ENCODE data around the gene IL17D.

IL17D gene

DNA sequence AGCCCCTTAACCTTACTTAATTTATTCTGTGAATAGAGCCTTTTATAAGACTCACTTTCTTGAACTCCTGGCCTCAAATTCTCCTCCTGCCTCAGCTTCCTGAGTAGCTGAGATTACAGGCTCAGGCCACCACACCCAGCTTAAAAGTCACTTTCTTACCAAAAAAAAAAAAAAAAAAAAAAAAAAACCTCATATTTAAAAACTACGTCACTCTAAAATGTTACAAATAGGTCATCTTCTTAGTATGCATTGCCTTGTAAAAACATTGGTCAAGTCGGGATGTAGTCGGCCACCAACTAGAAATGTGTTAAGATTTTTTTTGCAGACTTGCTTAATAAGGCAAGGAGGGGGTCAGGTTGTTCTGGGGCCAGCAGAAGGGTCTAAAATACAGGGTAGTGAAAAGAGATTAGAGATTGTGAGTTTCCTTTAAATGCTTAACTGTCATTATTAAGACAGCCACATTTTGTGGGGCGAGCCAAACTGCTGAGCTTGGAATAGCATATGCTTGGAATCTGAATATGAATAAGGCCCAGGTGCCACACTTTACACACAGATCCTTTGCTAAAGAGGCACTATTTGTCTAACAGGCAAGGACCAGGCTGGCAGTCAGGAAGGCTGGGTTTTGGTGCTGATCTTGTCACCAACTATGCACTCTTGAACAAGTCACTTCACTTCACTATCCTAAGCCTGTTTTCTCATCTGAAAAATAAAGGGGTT lies 16.5 kb upstream of the IL17D start:
- H3K27ac ChIP-seq, result no peak overlapping the region
- no peak for DNase-seq (ENCODE audit: low read depth, low spot score)

DNA sequence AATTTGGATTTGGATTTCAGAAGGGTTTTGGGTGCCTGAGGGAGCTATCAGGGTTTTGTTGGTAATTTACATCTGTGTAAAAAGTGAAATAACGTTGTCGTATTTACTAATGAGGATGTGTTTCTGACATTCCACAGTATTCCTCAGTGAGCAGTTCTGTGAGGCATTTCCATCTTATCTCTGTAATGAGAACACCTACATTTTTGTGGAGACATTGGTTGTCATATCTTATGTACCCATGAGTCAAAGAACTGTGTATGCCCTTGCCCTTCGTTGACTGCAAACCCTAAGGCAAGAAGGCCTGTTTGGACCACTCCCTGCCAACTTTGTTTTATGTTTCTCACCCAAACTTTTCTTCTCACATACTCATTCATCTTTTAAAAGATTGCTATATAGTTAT lies 14.2 kb upstream of the IL17D start:
- no peak overlapping the region for H3K27ac ChIP-seq
- DNase-seq (ENCODE audit: low read depth, low spot score), result no peak

DNA sequence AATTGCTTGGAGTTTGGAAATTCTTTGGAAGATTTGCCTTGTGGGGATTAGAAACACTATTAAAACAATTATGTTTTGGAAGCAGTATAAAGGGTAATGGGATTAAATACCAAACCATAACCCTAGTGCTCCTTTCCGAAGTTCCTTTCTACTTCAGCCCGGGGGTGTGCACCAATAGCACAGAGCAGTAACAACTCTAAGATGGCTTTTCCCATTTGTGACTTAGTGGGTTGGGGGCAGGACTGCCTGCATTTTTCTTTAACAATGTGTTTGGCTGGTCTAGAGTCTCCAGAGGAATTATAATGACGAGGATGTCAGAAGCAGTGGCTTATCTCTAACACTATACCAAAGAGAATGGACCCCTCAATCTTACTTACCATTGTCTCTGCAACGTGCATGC lies 11.9 kb upstream of the IL17D start:
- no peak for DNase-seq (ENCODE audit: low read depth, low spot score)
- H3K27ac ChIP-seq, result no peak overlapping the region

DNA sequence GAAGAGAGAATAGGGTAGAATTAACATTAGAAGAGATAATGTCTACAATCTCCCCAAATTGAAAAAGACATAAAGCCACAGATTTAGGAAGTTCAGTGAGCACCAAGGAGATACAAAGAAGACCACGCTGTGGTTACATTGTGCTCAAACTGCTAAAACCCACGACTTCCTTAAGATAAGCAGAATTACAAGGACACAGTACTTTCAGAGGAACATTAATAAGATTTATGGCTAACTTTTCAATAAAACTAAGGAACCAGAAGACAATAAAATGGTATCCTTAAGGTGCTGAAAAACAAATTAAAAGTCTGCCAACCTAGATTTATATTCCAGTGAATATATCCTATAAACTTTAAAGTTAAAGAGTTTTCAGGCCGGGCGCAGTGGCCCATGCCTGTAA lies 7.4 kb upstream of the IL17D start:
- DNase-seq (ENCODE audit: low read depth, low spot score), result no peak
- no peak overlapping the region for H3K27ac ChIP-seq

DNA sequence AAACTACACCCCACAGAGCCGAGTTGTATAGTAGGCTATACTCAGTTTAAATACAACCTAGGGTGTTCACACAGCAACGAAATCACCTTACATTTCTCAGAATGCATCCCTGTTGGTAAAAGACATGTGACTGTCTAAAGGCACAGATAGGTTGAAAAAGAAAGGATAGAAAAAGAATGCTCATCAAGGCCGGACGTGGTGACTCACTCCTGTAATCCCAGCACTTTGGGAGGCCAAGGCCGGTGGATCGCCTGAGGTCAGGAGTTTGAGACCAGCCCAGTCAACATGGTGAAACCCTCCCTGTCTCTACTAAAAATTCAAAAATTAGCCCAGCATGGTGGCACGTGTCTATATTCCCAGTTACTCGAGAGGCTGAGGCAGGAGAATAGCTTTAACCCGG lies 3.8 kb upstream of the IL17D start:
- DNase-seq (ENCODE audit: low read depth, low spot score), result no peak
- no peak overlapping the region for H3K27ac ChIP-seq

DNA sequence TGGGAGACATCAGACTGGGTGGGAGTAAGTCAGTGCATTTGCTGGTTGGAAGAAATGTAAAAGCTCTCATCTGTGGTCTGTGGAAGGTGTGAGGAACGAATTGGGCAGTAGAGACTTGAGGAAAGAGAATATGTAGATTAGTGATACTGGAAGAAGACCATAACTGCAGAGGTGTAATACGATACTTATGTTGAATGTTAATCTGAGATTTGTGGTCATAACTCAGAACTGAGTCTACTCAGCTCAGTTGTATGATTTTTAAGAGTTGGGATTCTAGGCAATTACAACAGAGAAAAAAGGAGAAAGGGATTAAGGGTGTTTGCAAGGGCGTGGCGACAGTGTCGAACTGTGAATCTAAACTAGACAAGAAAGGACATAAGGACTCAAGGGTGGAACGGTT lies 3.2 kb upstream of the IL17D start:
- no peak for DNase-seq (ENCODE audit: low read depth, low spot score)
- H3K27ac ChIP-seq, result no peak overlapping the region

DNA sequence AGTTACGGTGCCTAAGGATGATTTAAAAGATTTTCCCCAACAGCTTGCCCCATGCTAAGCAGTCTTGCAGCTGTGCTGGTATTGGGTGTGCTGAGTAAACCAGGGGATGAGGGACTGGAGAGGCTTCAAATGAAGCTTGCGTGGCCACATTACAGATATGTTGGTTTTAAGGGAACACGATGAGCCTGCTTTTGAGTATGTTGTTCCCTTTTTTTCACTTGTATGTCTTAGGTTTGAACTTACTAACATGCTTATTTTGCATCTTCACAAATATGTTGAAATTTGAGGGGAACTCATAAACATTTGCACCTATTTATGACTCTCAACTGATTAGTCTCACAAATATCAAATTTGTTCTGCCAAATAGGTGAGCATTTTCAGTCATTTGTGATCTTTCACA lies 2.0 kb upstream of the IL17D start:
- H3K27ac ChIP-seq, result no peak overlapping the region
- DNase-seq (ENCODE audit: low read depth, low spot score), result no peak

DNA sequence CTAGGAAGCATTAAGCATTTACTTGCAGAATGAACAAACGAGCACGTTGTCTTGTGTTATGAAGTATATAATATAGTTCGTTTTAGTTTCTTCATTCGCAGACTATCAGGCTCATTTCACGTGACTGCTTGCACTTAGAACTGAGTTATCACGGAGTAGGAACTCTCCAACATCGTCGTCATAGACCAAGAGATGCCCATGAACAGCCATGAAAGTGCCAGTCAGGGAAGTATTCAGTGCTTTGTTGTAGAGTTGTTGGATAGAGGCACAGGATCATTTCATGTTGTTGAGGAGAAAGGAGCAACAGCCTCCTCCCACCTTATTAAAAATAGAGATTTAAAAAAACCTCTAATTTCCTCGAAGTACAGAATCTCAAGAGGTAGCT lies 977 bp upstream of the IL17D start:
- no peak for DNase-seq (ENCODE audit: low read depth, low spot score)
- no peak overlapping the region for H3K27ac ChIP-seq

DNA sequence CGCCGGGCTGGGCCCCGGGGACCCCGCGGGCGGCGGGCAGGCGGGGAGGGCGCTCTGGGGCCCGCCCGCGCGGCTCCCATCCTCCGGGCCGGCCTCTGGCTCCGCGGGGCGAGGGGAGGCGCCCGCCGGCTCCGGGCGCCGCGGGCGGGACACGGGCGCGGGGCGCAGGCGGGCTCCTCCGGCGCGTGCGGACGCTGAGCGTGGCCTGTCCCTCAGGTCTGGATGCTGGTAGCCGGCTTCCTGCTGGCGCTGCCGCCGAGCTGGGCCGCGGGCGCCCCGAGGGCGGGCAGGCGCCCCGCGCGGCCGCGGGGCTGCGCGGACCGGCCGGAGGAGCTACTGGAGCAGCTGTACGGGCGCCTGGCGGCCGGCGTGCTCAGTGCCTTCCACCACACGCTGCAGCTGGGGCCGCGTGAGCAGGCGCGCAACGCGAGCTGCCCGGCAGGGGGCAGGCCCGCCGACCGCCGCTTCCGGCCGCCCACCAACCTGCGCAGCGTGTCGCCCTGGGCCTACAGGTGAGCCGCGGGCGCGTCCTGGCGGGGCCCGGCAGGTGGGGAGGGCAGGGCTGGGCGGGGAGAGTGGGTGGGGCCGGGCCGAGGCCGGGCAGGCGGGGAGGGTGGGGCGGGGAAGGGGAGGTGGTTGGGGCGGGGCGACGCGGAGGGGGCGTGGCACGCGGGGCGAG lies 420 bp downstream of the IL17D start:
- no peak overlapping the region for H3K27ac ChIP-seq
- DNase-seq (ENCODE audit: low read depth, low spot score), result peak; percentile 34

DNA sequence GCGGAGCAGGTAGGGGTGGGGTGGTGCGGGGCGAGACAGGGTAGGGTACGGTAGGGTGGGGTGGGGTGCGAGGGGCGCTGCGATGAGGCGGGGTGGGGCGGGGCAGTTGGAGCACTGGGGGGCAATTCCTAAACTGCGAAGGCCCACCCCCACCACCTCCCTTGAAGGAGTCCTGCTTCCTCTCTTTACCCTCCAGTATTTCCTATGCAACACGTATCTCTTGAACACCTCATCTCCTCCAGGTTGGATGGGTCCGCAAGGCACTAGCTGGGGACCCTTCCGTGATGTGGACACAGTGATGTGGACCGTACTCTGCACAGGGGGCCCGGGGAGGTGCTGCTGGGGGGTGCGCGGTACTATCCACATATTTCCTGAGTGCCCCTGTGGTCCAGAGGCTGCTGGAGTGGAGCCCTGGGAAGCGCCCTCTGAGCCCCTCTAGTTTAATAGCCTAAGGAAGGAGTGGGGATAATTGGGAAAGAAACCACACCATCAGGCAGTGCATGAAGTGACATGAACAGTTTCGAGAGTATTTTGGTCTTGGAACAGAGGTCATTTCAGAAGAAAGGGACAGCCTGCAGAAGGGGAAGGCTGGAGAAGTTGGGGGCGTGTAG lies 1.1 kb downstream of the IL17D start:
- H3K27ac ChIP-seq, result no peak overlapping the region
- DNase-seq (ENCODE audit: low read depth, low spot score), result no peak

DNA sequence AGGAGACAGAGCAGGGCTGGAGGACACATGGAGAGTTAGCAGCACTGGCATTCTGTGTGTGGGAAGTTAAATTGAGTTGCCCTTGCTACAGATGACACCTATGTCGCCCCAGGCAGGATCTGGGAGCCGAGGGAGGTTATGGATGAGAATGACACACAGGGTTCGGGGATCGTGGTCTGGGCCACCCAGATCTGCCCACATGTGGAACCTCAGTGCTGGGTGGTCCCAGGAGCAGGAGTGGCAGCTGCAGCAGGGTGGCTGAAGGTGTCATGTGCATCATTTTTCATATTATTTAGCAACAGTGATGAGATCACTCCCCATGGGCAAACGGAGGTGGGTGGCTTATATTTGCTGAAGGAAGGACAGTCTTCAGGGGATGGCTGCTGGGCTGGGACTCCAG lies 3.2 kb downstream of the IL17D start:
- no peak overlapping the region for H3K27ac ChIP-seq
- no peak for DNase-seq (ENCODE audit: low read depth, low spot score)

DNA sequence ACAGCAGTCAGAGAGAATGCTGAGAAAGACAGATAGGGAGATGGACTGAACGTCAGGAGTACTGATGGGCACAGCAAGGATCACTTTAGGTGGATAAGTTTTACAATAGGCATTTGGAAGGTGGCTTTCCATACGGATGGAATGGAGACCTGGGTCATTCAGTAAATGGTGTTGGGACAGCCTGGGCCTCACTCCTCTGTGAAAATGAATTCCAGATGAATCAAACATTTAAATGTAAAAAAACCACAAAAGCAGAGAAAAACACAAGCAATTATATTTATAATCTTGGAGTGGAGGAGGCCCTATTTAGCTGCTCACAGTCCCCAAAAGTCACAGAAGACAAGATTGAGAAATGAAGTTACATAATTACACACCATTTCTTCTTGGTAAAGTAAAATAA lies 4.7 kb downstream of the IL17D start:
- no peak overlapping the region for H3K27ac ChIP-seq
- no peak for DNase-seq (ENCODE audit: low read depth, low spot score)

DNA sequence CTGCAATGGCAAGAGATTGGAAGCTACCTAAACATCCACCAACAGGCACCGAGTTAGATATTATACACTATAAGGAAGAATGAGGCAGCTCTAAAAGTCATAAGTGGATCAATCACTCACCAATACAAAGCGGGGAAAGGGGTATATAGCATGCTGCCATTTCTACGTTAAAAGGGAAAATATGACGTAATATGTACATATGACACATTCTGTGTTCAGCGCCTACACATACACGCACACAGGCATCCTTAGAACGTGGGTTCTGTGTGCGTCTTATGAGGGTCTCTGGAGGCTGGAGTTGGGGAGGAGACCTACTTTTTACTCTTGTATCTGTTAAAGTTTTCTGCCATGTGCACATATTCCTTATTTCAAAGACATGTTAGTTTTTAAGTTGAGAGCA lies 5.9 kb downstream of the IL17D start:
- H3K27ac ChIP-seq, result no peak overlapping the region

DNA sequence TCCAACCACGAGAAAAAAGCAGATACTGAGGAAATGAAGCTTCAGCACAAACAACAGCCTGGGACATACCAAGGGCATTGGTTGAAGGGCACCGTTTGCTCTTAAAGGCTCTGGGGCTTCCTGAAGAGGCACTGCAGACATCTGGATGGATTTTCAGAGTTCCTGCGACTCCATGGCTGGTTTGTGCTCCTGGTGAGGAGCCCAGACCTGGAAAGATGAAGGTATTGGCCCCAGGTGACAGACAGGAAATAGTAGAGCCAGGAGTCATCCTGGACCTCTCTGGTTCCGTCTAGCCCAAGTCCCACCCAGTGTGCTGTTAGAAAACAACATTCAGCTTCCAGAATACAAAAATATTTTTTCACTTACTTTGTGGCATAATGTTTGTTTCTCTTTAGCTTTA lies 6.3 kb downstream of the IL17D start:
- no peak overlapping the region for H3K27ac ChIP-seq
- DNase-seq (ENCODE audit: low read depth, low spot score), result no peak

More for the DNA sequence above, 5.9 kb downstream of the IL17D start:
- DNase-seq (ENCODE audit: low read depth, low spot score), result no peak

DNA sequence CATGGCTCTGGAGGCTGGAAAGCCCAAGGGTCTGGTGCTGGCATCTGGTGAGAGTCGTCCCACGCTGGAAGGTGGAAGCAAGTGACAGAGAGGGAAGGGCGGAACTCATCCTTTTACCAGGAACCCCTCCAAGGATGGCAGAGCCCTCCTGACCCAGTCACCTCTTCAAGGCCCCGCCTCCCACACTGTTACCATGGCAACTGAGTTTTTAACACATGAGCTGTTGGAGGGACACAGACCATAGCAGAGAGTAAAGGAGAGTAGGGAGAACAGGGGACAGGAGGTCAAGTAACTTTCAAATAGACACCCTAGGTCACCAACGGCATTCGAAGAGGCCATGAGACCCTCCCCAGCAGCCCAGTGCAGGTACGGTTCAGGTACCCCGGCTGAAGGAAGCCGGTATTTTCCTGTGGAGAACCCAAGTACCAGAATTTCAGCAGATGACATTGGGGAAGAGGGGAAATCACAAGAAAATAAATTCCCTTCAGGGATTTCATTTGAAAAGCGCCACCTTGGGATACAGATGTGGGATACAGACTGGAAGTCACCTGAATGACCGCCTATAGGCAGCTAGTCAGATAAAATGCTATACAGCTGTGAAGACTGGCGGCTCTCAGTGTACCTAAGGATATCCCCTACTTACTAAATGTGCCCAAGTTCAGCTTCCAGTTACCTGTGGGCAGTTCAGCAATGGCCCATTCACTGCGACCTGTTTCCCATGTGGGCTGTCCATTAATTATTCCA lies 8.0 kb downstream of the IL17D start:
- DNase-seq (ENCODE audit: low read depth, low spot score), result no peak

DNA sequence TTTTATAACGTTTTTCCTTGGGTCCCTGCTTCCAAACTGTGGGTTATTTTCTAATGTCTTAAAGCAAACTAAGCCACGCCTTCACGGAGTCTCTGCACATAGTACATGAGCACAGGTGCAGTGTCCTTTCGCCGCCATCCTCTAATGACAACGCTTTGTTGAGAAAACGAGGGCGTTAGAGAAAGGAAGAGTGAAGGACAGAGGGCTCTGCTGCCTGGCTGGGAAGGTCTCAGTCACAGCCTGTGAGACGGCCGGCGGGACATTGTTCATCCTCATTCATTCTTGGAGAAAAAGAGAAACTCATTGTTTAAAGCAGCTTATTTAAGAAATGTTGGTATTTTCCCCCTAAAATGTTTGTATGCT lies 9.5 kb downstream of the IL17D start:
- no peak for DNase-seq (ENCODE audit: low read depth, low spot score)
- H3K27ac ChIP-seq, result no peak overlapping the region

More for the DNA sequence above, 8.0 kb downstream of the IL17D start:
- no peak overlapping the region for H3K27ac ChIP-seq

DNA sequence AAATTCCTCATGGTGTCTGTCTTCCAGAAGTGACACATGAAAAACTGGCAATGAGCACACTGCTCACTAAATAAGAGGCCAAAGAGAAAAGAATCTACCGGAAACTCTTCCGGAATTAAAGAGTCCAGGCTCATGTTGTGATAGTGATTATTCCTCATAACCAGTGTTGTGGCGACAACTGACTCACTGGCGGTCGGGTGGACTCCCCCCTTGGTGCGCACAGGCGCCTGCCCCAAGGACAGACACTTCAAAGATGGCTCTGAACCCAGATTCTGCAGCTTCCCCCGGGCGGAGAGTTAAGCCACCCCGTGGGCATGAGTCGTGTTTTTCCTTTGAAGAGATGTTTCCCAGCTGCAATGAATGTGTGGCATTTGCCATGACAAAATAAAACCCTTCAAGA lies 10.3 kb downstream of the IL17D start:
- H3K27ac ChIP-seq, result no peak overlapping the region
- no peak for DNase-seq (ENCODE audit: low read depth, low spot score)

DNA sequence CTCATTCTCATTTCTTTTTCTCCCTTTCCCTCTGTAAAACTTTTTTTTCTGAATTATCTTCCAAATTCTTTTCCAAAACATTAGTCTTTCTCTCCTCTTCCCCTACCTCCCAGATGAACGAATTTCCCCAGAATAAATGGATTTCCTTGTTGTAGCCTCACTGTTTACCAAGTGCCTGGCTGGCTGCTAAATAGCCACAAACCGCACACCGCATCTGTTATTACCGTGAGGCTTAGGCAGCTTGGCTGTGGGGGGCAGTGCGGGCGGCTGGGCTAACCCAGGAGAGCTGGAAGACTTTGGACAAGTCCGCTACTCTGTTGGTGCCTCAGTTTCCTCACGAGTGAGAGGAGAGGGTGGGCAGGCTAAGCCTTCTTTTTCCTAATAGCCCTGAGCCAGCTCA lies 10.7 kb downstream of the IL17D start:
- DNase-seq (ENCODE audit: low read depth, low spot score), result no peak
- H3K27ac ChIP-seq, result no peak overlapping the region

DNA sequence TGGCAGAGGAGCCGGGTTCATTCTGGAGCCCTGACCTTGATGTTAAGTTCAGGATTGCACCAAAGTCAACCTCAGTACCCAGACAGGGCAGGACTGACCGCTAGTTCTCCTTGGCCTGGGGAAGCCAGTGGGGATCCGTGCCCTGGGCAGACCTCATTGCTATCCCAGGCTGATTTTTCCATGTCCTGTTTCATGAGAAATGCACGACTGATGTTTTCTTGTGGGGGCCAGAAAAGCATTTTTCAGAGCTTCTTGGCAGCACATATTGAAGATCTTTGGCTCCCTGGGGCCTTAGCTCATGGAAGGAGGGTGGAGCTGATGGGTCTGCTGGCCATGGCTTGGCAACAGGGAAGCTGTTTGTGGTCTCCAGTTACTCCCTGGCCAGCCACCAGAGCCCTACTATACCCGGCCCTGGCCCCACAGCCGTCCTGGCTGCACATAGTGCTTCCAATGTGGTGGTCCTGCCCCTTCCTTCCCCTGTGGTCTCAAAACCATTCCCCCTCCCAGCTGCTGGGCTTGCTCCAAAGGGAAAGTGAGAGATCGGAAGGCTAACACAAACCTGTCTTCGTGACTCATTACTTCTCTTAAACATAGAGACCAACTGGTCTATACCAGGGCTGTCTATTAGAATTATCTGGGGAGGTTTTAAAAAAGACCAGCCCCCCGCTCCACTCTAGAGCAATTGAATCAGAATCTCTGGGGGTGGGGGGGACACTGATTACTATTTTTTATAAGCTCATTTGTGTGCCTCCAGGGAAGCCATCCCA lies 11.2 kb downstream of the IL17D start:
- H3K27ac ChIP-seq, result no peak overlapping the region
- no peak for DNase-seq (ENCODE audit: low read depth, low spot score)

DNA sequence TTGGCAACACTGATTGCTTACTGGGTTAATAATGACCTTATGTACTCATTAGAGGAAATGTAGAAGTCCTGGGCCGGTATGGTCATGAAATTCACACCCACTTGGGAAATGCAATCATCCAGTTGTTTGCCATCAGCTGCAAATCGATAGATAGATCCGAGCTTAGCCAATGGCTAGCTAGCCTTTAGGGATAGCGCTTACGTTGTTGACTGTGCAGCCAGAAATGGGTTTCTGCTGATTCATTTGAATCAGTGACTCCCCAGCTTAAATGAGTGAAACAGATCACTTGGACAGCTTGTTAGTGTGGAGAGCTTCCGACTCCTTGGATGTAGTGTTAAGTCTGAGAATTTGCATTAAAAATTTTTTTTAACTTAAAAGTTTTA lies 11.8 kb downstream of the IL17D start:
- DNase-seq (ENCODE audit: low read depth, low spot score), result no peak
- no peak overlapping the region for H3K27ac ChIP-seq

DNA sequence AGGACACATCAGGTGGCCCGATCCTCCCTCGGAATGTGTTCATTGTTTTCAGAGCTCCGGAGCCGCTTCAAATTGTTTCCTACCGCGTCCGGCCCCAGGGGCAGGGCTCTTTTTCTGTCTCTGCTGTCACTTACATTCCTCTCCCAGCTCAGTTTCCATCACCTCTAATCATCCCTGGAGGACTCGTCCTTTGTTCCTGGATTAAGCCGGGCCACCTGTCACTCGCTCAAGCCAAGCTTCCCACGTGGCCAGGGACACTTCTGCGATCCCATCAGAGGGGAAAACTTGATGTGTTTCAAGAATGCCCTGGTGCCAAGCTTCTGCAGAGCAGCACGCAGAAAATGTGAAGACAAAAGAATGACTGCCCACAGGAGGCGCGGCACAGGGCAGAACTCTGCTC lies 13.5 kb downstream of the IL17D start:
- DNase-seq (ENCODE audit: low read depth, low spot score), result no peak
- H3K27ac ChIP-seq, result no peak overlapping the region
